Stimulated activated CD8-positive, alpha-beta memory T cell treated with anti-CD3 and anti-CD28 coated beads, Interleukin-15, amount 100 ng/mL, for 48 hours (primary cell): ENCODE results near the gene ITPR1.

Source experiments
- DNase-seq, 2 donors: peaks; one replicate each; pipeline ENCODE4 v3.0.0-alpha.2; 2020; ENCODE audit warnings: low read depth in 2 of 2

Gene ITPR1

GRCh38 chr3:4718179-4718736 lies 225.1 kb downstream of the ITPR1 start:
- no peak for DNase-seq

GRCh38 chr3:4719046-4719501 lies 225.9 kb downstream of the ITPR1 start:
- DNase-seq = no peak

GRCh38 chr3:4720316-4721075 lies 227.3 kb downstream of the ITPR1 start:
- no peak for DNase-seq

GRCh38 chr3:4721511-4721911 lies 228.4 kb downstream of the ITPR1 start:
- no peak for DNase-seq

GRCh38 chr3:4722103-4722502 lies 229.0 kb downstream of the ITPR1 start:
- no peak for DNase-seq

GRCh38 chr3:4724051-4724629 lies 231.0 kb downstream of the ITPR1 start:
- DNase-seq = no peak

- DNase-seq = no peak
Measured at GRCh38 chr3:4726549-4726948, 233.4 kb downstream of the ITPR1 start.

- no peak for DNase-seq
Measured at GRCh38 chr3:4729061-4729973, 236.2 kb downstream of the ITPR1 start.

GRCh38 chr3:4730719-4731118 lies 237.6 kb downstream of the ITPR1 start:
- no peak for DNase-seq

- DNase-seq = no peak
Measured at GRCh38 chr3:4731543-4732111, 238.5 kb downstream of the ITPR1 start.

- DNase-seq = no peak
Measured at GRCh38 chr3:4732925-4733324, 239.8 kb downstream of the ITPR1 start.

- DNase-seq = no peak
Measured at GRCh38 chr3:4734454-4734853, 241.3 kb downstream of the ITPR1 start.

- DNase-seq = no peak
Measured at GRCh38 chr3:4735243-4735642, 242.1 kb downstream of the ITPR1 start.

- DNase-seq = no peak
Measured at GRCh38 chr3:4736284-4736861, 243.2 kb downstream of the ITPR1 start.

GRCh38 chr3:4738737-4739274 lies 245.7 kb downstream of the ITPR1 start:
- DNase-seq = peak in 1 of 2 donors; percentile 38

- DNase-seq = peak in 1 of 2 donors; percentile 45
Measured at GRCh38 chr3:4739289-4740236, 246.4 kb downstream of the ITPR1 start.

GRCh38 chr3:4740397-4741105 lies 247.4 kb downstream of the ITPR1 start:
- DNase-seq = no peak

- DNase-seq = no peak
Measured at GRCh38 chr3:4741106-4741403, 247.9 kb downstream of the ITPR1 start.
